Hematopoietic multipotent progenitor cell (in vitro differentiated cells): Measurements from ENCODE around the gene KATNB1. TPM values are rescaled to one million over a fixed set of nuclear protein-coding genes. Genes with fewer than 3 reads are reported as not detected.
A peak's percentile ranks its signal among the peaks of the same experiment; 100 is the strongest.
"Not testable (repeated sequence)": the region's sequence is repeated elsewhere in the genome, so short reads cannot be mapped to it uniquely, and the experiment has no call there.

Experiments used
- DNase-seq, 3 donors: peaks; one replicate each; pipeline ENCODE4 v3.0.0-alpha.2; 2011 to 2015; ENCODE audit warnings: low read depth in 2 of 3, low spot score in 2 of 3
- total RNA-seq: library from RNA; depleted of rRNA; stranded (reverse); fragments of >200 nt; gene quantifications from one replicate; pipeline ENCODE4 v1.2.3, GENCODE V29; 2012

The KATNB1 gene
- total RNA-seq, 1 donor = 103 TPM

- DNase-seq = peak in 1 of 3 donors; percentile 40
These were observed 11.0 kb upstream of the KATNB1 start for GRCh38 chr16:57724531-57724930.

GRCh38 chr16:57725151-57725550, 10.4 kb upstream of the KATNB1 start:
- peak in 1 of 3 donors; percentile 31 for DNase-seq

- no peak for DNase-seq
These were observed 10.0 kb upstream of the KATNB1 start for GRCh38 chr16:57725554-57725953.

DNA sequence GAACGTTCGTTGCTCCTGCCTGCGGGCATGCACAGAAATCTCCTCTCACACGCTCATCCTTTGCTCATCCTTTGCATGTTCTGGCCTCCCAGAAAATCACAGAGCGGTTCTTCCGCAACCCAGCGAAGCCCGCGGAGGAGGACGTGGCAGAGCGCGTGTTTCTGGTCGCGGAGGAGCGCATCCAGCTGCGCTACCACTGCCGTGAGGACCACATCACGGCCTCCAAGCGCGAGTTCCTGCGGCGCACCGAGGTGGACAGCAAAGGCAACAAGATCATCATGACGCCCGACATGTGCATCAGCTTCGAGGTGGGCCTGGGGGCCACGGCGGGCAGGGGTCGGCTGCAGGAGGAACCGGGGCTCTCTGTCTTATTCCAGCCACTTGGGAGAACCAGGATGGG, 9.6 kb upstream of the KATNB1 start:
- no peak for DNase-seq

DNA sequence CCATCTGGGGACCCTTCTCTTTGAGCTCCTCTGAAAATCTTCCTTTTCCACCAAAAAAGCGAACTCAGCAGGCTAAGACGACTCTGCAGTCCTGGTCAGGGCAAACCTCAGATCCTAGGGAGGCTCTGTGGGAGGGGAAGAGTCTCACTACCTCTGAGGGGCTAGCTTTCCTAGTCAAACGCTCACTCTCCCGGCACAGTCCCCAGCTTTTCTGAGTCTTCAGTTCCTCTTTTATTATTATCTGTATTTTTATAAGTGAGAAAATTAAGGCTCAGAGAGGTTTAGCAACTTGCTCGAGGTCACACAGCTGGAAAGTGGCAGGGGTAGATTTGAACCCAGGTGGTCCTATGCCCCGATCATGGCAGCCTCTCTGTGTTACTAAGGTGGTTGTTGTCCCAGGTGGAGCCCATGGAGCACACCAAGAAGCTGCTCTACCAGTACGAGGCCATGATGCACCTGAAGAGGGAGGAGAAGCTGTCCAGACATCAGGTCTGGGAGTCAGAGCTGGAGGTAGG, 9.1 kb upstream of the KATNB1 start:
- DNase-seq = no peak

DNA sequence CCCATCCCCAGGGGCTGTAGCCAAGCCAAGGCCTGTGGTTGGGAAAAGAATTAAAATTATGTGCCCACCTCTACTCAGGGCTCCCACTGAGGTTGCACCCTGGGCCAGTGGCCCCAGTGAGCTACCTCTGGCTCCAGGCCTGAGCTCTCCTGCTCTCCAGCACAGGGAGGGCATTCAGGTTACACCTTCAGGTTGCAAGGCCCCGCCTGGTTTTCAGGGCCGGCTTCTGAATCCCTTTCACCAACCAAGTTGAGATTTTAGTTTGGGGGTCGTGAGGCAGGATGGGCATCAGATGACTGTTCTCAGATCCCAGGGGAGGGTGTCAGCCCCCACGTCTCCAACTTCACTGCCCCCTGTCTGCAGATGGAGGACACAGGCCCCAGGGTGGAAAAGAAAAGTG, 8.0 kb upstream of the KATNB1 start:
- DNase-seq = no peak

DNA sequence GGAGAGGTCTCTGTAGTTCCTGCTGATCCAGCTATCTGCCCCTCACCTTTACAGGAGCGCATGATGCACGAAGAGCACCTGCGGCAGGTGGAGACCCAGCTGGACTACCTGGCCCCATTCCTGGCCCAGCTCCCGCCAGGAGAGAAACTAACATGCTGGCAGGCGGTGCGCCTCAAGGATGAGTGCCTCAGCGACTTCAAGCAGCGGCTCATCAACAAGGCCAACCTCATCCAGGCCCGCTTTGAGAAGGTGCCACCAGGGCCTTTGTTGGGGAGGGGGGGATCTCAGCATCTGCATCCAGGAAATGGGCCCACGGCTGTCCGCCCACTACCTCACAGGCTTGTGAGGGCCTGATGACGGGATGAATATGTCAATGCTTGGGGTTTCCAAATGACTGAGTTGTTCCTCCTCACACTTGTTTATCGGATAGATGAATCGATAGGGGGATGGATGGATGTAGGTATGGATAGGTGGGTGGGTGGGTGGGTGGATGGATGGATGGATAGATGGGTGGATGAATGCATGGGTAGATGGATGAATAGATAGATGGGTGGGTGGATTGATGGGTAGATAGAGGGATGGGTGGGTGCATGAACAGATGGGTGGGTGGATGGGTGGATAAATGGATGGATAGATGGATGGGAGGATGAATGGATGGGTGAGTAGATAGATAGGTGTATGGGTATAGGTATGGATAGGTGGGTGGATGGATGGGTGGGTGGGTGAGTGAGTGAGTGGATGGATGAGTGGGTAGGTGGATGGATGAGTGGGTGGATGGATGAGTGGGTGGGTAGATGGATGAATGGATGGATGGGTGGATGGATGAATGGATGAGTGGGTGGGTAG, 7.0 kb upstream of the KATNB1 start:
- no peak for DNase-seq

GRCh38 chr16:57729182-57729484, 6.4 kb upstream of the KATNB1 start:
- no peak for DNase-seq

GRCh38 chr16:57729852-57730251, 5.7 kb upstream of the KATNB1 start:
- not testable (repeated sequence) for DNase-seq

DNA sequence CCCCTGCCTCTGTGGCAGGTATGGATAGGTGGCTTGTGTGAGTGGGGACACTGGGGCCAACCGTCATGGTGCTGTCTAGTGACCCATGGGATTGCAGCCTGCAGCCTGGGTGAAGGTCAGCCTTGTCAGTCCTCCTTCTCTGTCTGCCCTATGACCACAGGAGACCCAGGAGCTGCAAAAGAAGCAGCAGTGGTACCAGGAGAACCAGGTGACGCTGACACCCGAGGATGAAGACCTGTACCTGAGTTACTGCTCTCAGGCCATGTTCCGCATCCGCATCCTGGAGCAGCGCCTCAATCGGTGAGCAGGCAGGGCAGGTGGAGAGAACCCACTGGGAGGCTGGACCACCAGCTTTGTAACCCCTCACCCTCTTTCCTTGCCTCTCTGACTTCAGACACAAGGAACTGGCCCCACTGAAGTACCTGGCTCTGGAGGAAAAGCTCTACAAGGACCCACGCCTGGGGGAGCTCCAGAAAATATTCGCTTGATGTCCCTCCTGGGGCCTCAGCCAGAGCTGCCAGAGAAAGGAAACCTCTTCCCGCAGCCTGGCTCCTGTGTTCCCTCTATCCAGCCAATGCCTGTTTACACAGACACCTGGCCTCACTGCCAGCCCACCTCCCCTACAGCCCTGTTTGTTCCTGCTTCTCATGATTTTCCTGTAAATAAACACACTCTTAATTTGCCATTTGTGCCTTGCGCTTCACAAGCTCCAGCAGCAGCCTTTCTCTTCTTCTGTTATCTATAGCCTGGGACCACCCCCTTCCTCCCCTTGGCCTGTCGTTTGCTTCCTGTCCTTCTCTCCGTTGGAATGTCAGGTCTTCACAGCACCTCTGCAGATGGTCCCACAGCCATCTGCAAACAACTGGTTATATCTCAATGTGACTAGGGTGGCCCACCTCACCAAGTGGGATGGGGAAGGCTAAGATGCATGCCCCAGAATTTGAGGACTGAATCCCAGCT, 4.5 kb upstream of the KATNB1 start:
- DNase-seq = no peak

DNA sequence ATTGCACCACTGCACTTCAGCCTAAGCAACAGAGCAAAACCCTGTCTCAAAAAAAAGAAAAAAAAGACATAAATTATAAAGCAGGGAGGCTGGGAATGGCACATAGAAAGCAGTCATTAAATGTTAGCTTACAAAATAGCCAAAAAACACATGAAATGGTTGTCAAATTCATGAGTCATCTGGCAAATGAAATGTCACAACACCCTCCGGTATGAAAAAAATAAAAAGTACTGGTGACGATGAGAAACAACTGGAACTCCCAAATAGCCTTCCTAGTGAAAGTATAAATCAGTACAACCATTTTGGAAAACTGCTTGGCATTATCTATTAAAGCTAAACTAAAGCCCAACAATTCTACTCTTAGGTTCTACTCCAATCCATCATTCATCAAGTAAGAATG, 3.5 kb upstream of the KATNB1 start:
- peak in 2 of 3 donors; percentile 25 to 28 for DNase-seq

DNA sequence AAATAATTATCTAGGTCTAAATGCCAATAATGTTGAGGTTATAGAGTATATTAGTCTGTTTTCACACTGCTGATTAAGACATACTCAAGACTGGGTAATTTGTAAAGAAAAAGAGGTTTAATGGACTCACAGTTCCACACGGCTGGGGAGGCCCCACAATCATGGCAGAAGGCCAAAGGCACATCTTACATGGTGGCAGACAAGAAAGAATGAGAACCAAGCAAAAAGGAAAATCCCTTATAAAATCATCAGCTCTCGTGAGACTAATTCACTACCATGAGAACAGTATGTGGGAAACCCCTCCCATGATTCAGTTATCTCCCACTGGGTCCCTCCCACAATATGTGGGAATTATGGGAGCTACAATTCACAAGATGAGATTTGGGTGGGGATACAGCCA, 2.9 kb upstream of the KATNB1 start:
- no peak for DNase-seq

DNA sequence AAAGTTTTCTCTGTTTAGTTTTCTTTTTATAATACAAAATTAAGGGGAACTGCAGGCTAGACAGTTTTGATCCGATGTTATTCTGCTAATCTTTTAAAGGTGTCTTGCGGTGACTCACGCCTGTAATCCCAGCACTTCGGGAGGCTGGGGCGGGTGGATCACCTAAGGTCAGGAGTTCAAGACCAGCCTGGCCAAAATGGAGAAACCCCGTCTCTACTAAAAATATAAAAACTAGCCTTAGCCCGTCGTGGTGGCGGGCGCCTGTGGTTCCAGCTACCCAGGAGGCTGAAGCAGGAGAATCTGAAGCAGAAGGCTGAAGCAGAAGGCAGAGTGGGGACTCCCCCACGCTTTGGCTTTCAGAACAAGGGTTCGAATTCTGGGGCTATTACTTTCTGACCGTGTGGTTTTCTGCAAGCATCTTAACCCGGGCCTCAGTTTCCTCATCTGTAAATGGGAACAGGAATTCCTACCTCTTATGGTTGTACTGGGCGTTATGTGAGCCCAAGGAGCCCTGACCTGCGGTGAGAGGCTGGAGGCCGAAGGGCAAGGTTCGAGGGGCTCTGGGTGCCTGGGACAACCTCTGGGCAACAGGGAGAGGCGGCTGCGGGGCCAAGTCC, 1.2 kb upstream of the KATNB1 start:
- no peak for DNase-seq

DNA sequence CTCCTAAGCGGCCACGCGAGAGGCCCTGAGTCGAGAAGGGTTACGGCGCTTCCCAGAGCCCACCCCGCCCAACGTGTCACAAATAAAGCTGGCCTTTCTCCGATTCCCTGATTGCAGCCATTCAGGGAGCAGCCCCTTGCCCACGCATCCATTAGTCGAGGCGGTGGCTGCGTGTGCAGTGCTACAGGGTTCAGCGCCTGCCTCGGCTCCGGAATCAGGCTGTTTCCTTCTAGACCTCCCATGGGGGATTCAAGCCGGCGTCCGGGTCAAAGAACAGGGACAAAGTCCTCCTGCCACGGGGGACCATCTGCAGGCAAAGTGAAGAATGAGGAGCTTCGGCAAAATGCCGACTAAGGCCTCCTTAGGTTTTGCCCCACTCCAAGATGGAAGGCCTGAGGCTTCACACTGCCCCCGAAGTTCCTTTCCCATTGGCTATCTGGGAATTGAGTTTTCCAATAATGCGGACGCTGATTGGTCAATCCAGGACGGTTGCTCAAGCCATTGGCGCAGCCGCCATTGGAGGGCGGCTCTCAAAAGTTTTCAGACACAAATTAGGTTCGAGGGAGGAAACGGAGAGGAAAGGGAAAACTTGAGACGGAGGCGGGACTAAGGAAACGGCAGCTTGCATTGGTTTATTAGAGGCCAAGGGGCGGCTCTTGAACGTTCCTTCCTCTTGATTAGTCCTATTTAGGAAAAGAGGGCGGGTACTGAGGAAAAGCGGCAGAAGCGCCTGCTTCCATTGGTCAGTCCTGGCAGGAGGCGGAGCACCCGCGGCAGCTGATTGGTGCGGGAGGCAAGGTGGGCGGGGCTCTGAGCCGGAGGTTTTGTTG, 430 bp upstream of the KATNB1 start:
- DNase-seq = peak; percentile 92 to 100 (median 100)

DNA sequence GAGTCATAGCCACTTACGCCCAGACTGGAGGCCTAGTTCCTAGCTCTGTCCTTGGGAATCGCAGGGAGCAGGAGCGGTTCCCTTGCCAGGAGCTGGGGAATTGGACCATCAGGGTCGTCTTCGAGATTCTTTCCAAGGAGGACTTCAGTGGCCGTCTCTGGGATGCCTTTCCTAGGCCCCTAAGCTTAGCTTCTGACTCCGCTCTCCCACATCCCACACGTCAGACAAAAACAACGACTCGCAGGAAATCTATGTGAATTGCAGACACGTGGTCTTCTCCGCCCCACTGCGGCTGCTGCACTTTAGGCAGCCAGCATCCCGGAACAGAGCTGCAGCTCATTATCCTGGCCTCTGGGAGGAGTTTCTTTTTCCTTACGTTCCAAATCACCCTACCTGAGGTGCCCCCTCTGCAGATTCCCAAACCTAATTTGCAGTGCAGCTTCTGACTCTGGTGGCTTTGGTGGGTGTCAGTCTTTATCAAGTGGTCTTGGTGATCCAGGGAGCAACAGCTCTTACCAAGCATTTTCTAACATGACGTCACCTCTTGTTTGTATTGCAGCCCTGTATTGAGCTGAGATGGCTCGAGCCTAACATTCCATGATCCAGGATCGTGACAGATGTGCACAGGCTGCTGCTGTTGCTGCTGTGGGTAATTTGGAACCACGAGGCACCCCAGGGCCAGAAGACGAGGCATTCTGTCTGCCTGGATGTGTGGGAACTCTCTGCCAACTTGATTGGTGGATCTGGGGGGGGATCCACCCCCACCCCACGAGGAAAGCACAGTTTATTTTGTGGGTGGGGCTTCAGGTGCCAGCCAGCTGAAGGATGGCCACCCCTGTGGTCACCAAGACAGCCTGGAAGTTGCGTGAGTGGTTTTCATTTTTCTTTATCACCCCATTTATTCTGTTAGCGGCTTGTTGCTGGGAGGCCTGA, 1.1 kb downstream of the KATNB1 start:
- peak in 2 of 3 donors; percentile 60 to 67 for DNase-seq

DNA sequence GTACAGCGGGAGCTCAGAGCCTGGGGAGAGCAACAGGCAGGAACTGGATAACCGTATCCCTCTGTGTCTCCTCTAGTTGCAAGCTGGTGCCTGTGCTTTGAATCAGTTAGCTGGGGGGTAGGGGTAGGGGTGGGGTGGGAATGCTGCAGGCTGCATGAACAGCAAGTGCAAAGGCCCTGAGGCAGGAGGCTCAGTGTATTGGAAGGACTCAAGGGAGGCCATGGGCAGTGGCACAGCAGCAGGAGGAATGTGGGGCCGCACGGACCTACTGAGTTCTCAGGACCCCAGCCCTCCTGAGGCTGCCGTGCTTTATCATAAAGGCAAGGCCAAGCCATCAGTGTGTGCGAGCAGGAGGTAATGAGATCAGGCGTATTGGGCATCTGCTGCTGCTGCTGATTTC, 3.3 kb downstream of the KATNB1 start:
- DNase-seq = no peak

- no peak for DNase-seq
These were observed 4.3 kb downstream of the KATNB1 start for GRCh38 chr16:57739756-57740422.

- DNase-seq = no peak
These were observed 5.0 kb downstream of the KATNB1 start for GRCh38 chr16:57740423-57741071.
